ENCODE results near the gene IQGAP2. TPM values are rescaled to one million over a fixed set of nuclear protein-coding genes. Genes with fewer than 3 reads are reported as not detected.

IQGAP2 gene
- total RNA-seq, 1 donor from 2014 or later: 14.2 TPM

DNA sequence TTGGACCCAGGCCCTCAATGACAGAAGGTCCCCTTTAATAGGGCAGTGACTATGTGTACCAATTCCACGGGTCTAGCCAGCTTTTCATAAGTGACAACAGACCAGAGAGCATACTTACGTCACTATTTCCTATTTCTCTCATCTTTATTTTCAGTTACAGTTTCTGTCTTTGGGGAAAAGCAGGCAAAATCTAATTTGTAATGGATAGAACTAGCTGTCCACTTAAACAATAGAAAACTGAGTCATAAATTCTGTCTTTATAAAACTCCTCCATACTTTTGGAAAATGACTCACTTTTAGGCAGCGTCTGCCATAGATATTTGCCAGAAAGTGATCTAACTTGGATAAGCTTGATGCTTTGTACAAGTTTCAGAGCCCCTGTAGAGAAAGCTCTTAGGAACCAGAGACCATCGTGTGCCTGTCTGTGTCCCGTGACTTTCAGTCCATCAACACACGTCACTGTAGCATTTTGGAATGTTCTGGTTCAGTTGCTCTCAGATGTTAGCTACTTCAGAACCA, 118.2 kb downstream of the IQGAP2 start:
- H3K27me3 Mint-ChIP-seq (ENCODE audit: low read depth): no peaks in the 10 kb centered on the region
- peaks cover 7% of the 10 kb centered on the region for H3K9me3 Mint-ChIP-seq
- H3K4me3 Mint-ChIP-seq: no peak overlapping the region
- peaks cover 14% of the 10 kb centered on the region for H3K4me1 Mint-ChIP-seq
- H3K27ac Mint-ChIP-seq (ENCODE audit: unreplicated experiment): no peak overlapping the region
- no peak for TF ChIP-seq CTCF (conservative IDR thresholded peaks at IDR 0.05)
- DNase-seq (ENCODE audit: low read depth, low spot score): no peak
- H3K36me3 Mint-ChIP-seq (ENCODE audit: low read depth): no peaks in the 10 kb centered on the region

DNA sequence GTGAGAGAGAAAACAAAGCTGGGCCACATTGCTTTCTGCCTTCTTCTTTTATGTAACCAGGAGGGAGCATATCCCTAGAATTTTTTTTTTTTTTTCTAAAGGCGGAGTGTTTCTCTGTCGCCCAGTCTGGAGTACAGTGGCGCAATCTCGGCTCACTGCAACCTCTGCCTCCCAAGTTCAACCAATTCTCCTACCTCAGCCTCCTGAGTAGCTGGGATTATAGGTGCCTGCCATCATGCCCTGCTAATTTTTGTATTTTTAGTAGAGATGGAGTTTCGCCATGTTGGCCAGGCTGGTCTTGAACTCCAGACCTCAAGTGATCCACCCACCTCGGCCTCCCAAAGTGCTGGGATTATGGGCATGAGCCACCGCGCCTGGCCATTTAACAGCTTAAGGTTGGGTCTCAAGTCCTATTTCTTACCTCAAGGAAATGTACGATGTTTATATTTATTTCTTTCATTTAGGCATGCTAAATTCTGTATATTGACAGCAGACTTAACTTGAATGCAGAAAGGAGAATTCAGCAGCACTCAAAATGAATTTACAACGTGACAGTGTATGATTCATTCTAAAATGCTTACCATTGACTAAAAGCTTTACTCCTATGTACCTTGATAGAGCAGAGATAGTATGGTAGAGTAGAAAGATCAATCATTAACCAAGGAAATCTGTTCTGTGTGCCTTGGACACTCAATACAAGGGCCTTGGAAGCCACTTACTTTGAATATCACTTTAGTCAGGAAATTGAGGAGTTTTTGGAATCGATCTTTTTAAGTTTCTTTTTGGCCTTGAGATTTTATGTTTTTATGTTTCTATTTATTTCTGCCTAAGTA, 119.2 kb downstream of the IQGAP2 start:
- peaks cover 14% of the 10 kb centered on the region for H3K4me1 Mint-ChIP-seq
- no peak for DNase-seq (ENCODE audit: low read depth, low spot score)
- no peaks in the 10 kb centered on the region for H3K27me3 Mint-ChIP-seq (ENCODE audit: low read depth)
- H3K4me3 Mint-ChIP-seq: no peak overlapping the region
- H3K36me3 Mint-ChIP-seq (ENCODE audit: low read depth): no peaks in the 10 kb centered on the region
- no peak overlapping the region for H3K27ac Mint-ChIP-seq (ENCODE audit: unreplicated experiment)
- no peak for TF ChIP-seq CTCF (conservative IDR thresholded peaks at IDR 0.05)
- H3K9me3 Mint-ChIP-seq: peaks cover 7% of the 10 kb centered on the region

- H3K36me3 Mint-ChIP-seq (ENCODE audit: low read depth): no peaks in the 10 kb centered on the region
- H3K4me1 Mint-ChIP-seq: peaks cover 14% of the 10 kb centered on the region
- DNase-seq (ENCODE audit: low read depth, low spot score): no peak
- no peak for TF ChIP-seq CTCF (conservative IDR thresholded peaks at IDR 0.05)
- no peak overlapping the region for H3K27ac Mint-ChIP-seq (ENCODE audit: unreplicated experiment)
- peaks cover under 1% of the 10 kb centered on the region for H3K9me3 Mint-ChIP-seq
- H3K4me3 Mint-ChIP-seq: no peak overlapping the region
- no peaks in the 10 kb centered on the region for H3K27me3 Mint-ChIP-seq (ENCODE audit: low read depth)
These were observed 121.2 kb downstream of the IQGAP2 start for GRCh38 chr5:76524101-76524835.

DNA sequence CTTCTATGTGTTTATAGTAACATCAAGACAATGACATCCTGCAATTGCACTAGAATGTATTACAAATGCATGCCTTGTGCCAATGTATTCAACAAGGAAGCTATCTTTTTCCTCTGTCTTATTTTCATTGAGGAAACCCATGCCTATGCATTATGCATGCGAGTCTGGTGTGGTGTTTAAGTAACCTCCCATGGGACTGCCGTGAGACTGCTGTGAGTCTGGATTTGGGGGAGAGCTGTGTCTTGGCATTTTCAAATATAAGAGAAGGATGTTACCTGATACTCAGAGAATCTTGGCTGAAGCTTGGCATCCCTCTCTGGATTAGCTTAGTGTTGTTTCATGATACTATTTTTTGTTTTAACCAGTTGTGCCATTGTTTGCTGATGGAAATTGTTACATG, 121.8 kb downstream of the IQGAP2 start:
- H3K9me3 Mint-ChIP-seq: no peaks in the 10 kb centered on the region

GRCh38 chr5:76525956-76526355, 122.9 kb downstream of the IQGAP2 start:
- Mint-ChIP-seq H3K27ac (ENCODE audit: unreplicated experiment) (no peak overlapping the region), H3K4me3 (no peak overlapping the region), H3K4me1 (peaks cover 14% of the 10 kb centered on the region), H3K9me3 (no peaks in the 10 kb centered on the region), H3K36me3 (ENCODE audit: low read depth) (no peaks in the 10 kb centered on the region), H3K27me3 (ENCODE audit: low read depth) (no peaks in the 10 kb centered on the region)
- no peak for DNase-seq (ENCODE audit: low read depth, low spot score)
- no peak for TF ChIP-seq CTCF (conservative IDR thresholded peaks at IDR 0.05)

More for the DNA sequence above, 121.8 kb downstream of the IQGAP2 start:
- H3K36me3 Mint-ChIP-seq (ENCODE audit: low read depth): no peaks in the 10 kb centered on the region
- no peak overlapping the region for H3K4me3 Mint-ChIP-seq
- H3K27me3 Mint-ChIP-seq (ENCODE audit: low read depth): no peaks in the 10 kb centered on the region
- TF ChIP-seq CTCF (conservative IDR thresholded peaks at IDR 0.05): no peak
- DNase-seq (ENCODE audit: low read depth, low spot score): no peak
- H3K4me1 Mint-ChIP-seq: peaks cover 14% of the 10 kb centered on the region
- no peak overlapping the region for H3K27ac Mint-ChIP-seq (ENCODE audit: unreplicated experiment)

Data from neural crest cell (in vitro differentiated cells).